Neural cell (in vitro differentiated cells): Measurements from ENCODE around the gene VRK1.

Source experiments
- CTCF ChIP-seq: fragments of 450-650 bp; IDR thresholded peaks from 2 replicates; pipeline ENCODE4 v1.5.1; 2014; ENCODE audit warnings: antibody characterized with exemption, mild to moderate bottlenecking, moderate library complexity; ENCODE audit not compliant: poor library complexity, severe bottlenecking
- EP300 ChIP-seq: fragments of 450-650 bp; conservative IDR thresholded peaks from 2 replicates; pipeline ENCODE4 v1.6.1; 2014; ENCODE audit warnings: antibody characterized with exemption, mild to moderate bottlenecking, moderate library complexity; ENCODE audit not compliant: poor library complexity, severe bottlenecking
- EZH2 ChIP-seq: fragments of 200-600, 300-800 bp; shearing (Covaris generic), sonication (generic); IDR thresholded peaks from 2 replicates; pipeline ENCODE4 v1.6.1; 2014; ENCODE audit warnings: antibody characterized with exemption, low read length, borderline replicate concordance, mild to moderate bottlenecking; ENCODE audit not compliant: insufficient read depth, poor library complexity, severe bottlenecking
- MXI1 ChIP-seq: fragments of 450-650 bp; conservative IDR thresholded peaks from 2 replicates; pipeline ENCODE4 v1.6.1; 2014; ENCODE audit warnings: antibody characterized with exemption, mild to moderate bottlenecking; ENCODE audit not compliant: poor library complexity, severe bottlenecking
- RAD21 ChIP-seq: fragments of 450-650 bp; conservative IDR thresholded peaks from 2 replicates; pipeline ENCODE4 v1.6.1; 2014; ENCODE audit warnings: antibody characterized with exemption, mild to moderate bottlenecking, moderate library complexity
- TAF1 ChIP-seq: IDR thresholded peaks from 2 replicates; pipeline ENCODE4 v1.6.1; 2012; ENCODE audit warnings: low read depth

GRCh38 chr14:96876747-96877146, 79.6 kb downstream of the VRK1 start:
- TF ChIP-seq MXI1, result no peak
- no peak for TF ChIP-seq CTCF
- no peak for TF ChIP-seq TAF1
- no peak for TF ChIP-seq EZH2
- no peak for TF ChIP-seq EP300
- TF ChIP-seq RAD21, result no peak
